GM23248 (cell line): Measurements from ENCODE around the gene LSM2. TPM values are rescaled to one million over a fixed set of nuclear protein-coding genes. Genes with fewer than 3 reads are reported as not detected.
A peak's percentile ranks its signal among the peaks of the same experiment; 100 is the strongest.

Experiments
- DNase-seq: peaks from one replicate; pipeline ENCODE4 v3.0.0-alpha.2; 2015
- H2AFZ ChIP-seq: fragments of 200-600 bp; sonication (generic); 2 replicates; pipeline ENCODE4 v1.6.1; 2016; ENCODE audit warnings: antibody characterized with exemption
- H3F3A ChIP-seq: fragments of 200-600 bp; sonication (generic); 2 replicates; pipeline ENCODE4 v1.6.1; 2016; ENCODE audit warnings: mild to moderate bottlenecking, antibody characterized with exemption, mixed run types; ENCODE audit not compliant: insufficient read depth
- H3K27ac ChIP-seq: fragments of 200-600 bp; sonication (generic); 2 replicates; pipeline ENCODE4 v1.5.1; 2016; ENCODE audit warnings: mild to moderate bottlenecking
- H3K27me3 ChIP-seq: fragments of 200-600 bp; sonication (generic); replicated peaks from 2 replicates; pipeline ENCODE4 v1.6.1; 2016; ENCODE audit warnings: mild to moderate bottlenecking; ENCODE audit not compliant: insufficient read depth
- H3K36me3 ChIP-seq: fragments of 200-600 bp; sonication (generic); 2 replicates; pipeline ENCODE4 v1.6.1; 2016; ENCODE audit warnings: low read depth, mild to moderate bottlenecking
- H3K4me1 ChIP-seq: fragments of 200-600 bp; sonication (generic); 2 replicates; pipeline ENCODE4 v1.6.1; 2016; ENCODE audit warnings: mild to moderate bottlenecking; ENCODE audit not compliant: insufficient read depth
- H3K4me2 ChIP-seq: fragments of 200-600 bp; sonication (generic); one replicate; pipeline ENCODE4 v1.6.1; 2016; ENCODE audit warnings: mild to moderate bottlenecking; ENCODE audit not compliant: unreplicated experiment
- H3K4me3 ChIP-seq: fragments of 200-600 bp; sonication (generic); 2 replicates; pipeline ENCODE4 v1.5.1; 2016; ENCODE audit warnings: mild to moderate bottlenecking
- H3K79me2 ChIP-seq: fragments of 200-600 bp; sonication (generic); 2 replicates; pipeline ENCODE4 v1.6.1; 2016; ENCODE audit warnings: mild to moderate bottlenecking; ENCODE audit not compliant: insufficient read depth
- H3K9ac ChIP-seq: fragments of 200-600 bp; sonication (generic); 2 replicates; pipeline ENCODE4 v1.6.1; 2016; ENCODE audit warnings: mild to moderate bottlenecking
- H3K9me2 ChIP-seq: fragments of 200-600 bp; sonication (generic); 2 replicates; pipeline ENCODE4 v1.6.1; 2016; ENCODE audit warnings: mixed run types, mild to moderate bottlenecking, moderate library complexity; ENCODE audit not compliant: insufficient read depth
- H3K9me3 ChIP-seq: fragments of 200-600 bp; sonication (generic); one replicate; pipeline ENCODE4 v1.6.1; 2017; ENCODE audit warnings: low read depth
- H4K20me1 ChIP-seq: fragments of 200-600 bp; sonication (generic); 2 replicates; pipeline ENCODE4 v1.6.0; 2016; ENCODE audit not compliant: insufficient read depth
- EZH2 ChIP-seq: fragments of 200-600 bp; sonication (generic); IDR thresholded peaks from 2 replicates; pipeline ENCODE4 v1.6.1; 2018; ENCODE audit warnings: antibody characterized with exemption, mild to moderate bottlenecking; ENCODE audit not compliant: insufficient read depth, poor library complexity, severe bottlenecking
- EZH2phosphoT487 ChIP-seq: fragments of 200-600 bp; sonication (generic); IDR thresholded peaks from 2 replicates; pipeline ENCODE4 v1.6.1; 2018; ENCODE audit warnings: antibody characterized with exemption, moderate library complexity, mild to moderate bottlenecking, low read depth; ENCODE audit not compliant: insufficient read depth
- WGBS, 2 experiments: methylation state at CpG; one replicate each; pipeline ENCODE4 v1.1.6; 2015 to 2017; ENCODE audit warnings: low lambda C conversion rate in 2 of 2, low coverage in 1 of 2; ENCODE audit errors: missing lambda C conversion rate in 2 of 2; 5-methylcytosine and 5-hydroxymethylcytosine counted together
- in situ Hi-C: fragments of 300-500 bp; cut with MboI; formaldehyde crosslinking; loops from 2 replicates; pipeline ENCODE4 v1.15.0; 2020
- polyA plus RNA-seq: library from polyadenylated mRNA; unstranded; fragments of >200 nt; fragmentation: Nextera tagmentation; extraction: Ambion mirVana; gene quantifications from 2 replicates; pipeline ENCODE4 v1.2.1, GENCODE V29; 2016
- total RNA-seq: library from RNA; depleted of rRNA; stranded (reverse); fragments of >200 nt; shearing (Covaris generic); gene quantifications from 2 replicates; pipeline ENCODE4 v1.2.3, GENCODE V29; 2014

The LSM2 gene
- total and polyA plus RNA-seq, 2 experiments from 2014 or later, result 40.3 to 48.4 TPM

DNA sequence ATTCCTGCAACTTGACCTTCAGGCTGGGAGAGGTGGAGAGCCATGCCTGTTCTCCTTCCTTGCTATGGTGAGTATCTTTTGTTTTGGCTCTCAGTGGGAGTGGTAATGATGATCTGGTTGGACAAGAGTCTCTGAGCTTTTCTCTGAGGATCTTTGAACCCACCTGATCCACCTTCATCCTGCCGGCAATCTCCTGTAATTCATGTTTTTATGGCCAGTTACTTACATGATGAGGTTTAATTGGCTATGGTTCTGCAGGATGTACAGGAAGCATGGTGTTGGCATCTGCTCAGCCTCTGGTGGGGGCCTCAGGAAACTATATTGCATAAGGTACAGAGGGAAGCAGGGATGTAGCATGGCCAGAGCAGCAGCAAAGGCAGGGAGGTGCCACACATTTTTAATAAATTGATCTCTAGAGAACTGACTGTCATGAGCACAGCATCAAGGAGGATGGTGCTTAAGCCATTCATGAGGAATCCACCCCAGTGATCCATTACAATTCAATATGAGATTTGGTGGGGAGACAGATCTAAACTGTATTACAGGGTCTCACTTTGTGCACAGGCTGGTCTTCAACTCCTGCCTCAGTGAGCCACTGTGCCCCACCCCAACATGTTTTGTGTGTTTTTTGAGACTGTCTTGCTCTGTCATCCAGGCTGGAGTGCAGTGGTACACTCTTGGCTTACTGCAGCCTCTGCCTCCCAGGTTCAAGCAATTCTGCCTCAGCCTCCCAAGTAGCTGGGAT, 30.8 kb upstream of the LSM2 start:
- peaks cover 16% of the 10 kb centered on the region for H4K20me1 ChIP-seq

DNA sequence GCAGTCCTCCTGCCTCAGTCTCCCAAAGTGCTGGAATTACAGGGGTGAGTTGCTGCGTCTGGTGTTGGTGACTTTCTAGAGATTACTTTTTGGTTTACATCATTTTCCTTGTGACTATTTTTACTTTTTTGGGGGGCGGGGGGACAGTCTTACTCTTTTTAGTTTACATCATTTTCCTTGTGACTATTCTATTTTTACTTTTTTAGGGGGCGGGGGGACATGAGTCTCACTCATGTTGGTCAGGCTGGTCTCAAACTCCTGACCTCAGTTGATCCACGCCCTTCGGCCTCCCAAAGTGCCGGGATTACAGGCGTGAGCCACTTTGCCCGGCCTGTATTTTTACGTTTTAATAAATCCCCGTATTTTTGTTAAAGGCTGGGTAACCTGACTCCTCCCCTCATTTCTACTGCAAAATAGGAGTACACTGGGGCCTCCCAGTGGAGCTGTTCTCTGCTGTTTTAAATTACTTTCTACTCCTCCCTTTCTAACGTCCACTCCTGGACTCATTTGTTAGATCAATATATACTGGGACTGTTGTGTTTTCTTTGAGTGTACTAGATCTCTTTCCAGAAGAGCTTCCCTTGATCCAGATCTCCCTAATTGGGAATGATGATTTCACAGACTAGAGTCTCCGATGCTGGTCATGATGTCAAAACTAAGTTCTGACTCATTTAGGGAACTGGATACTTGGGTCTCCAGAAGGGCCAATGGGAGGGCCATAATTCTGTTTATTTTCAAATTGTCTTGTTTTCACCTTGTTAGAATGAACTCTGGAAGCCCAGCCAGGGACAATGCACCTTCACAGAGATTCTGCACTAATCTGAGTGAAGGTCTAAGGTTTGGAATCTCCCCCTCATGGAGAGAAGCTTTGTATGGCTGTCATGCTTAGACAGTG, 30.0 kb upstream of the LSM2 start:
- 2% methylated on average over 12 of the region's 12 CpGs for WGBS, 2 experiments
- no peak for TF ChIP-seq EZH2phosphoT487
- TF ChIP-seq EZH2, result no peak
- peaks cover 51% of the 10 kb centered on the region for H3K36me3 ChIP-seq

More for the DNA sequence above, 30.8 kb upstream of the LSM2 start:
- Histone ChIP-seq H3F3A (peaks cover 63% of the 10 kb centered on the region), H3K79me2 (peaks cover 68% of the 10 kb centered on the region), H3K4me1 (peaks cover 31% of the 10 kb centered on the region), H3K4me2 (peak overlapping the region; percentile 99), H3K4me3 (peak overlapping the region; percentile 88), H2AFZ (no peak overlapping the region), H3K9me2 (no peaks in the 10 kb centered on the region), H3K9me3 (no peaks in the 10 kb centered on the region), H3K9ac (peak overlapping the region; percentile 96), H3K36me3 (peaks cover 51% of the 10 kb centered on the region), H3K27ac (peak overlapping the region; percentile 93), H3K27me3 (no peaks in the 10 kb centered on the region)
- in situ Hi-C loops, result no loop called here
- no peak for TF ChIP-seq EZH2phosphoT487
- no peak for TF ChIP-seq EZH2
- DNase-seq, result peak; percentile 29
- 0 to 4% methylated on average over 1 of the region's 1 CpG for WGBS, 2 experiments

GRCh38 chr6:31836047-31836473, 29.3 kb upstream of the LSM2 start:
- H2AFZ ChIP-seq, result no peak overlapping the region
- H3K9me3 ChIP-seq, result no peaks in the 10 kb centered on the region
- H3K27me3 ChIP-seq, result no peaks in the 10 kb centered on the region
- peak overlapping the region; percentile 88 for H3K4me3 ChIP-seq
- in situ Hi-C loops, result no loop called here
- peak overlapping the region; percentile 99 for H3K4me2 ChIP-seq
- peak overlapping the region; percentile 93 for H3K27ac ChIP-seq
- WGBS, 2 experiments, result 12% methylated on average over 14 of the region's 14 CpGs
- peaks cover 40% of the 10 kb centered on the region for H3K4me1 ChIP-seq
- H3F3A ChIP-seq, result peaks cover 55% of the 10 kb centered on the region
- H3K36me3 ChIP-seq, result peaks cover 50% of the 10 kb centered on the region
- H3K9me2 ChIP-seq, result no peaks in the 10 kb centered on the region
- no peak for TF ChIP-seq EZH2phosphoT487
- no peak for TF ChIP-seq EZH2
- peak overlapping the region; percentile 96 for H3K9ac ChIP-seq
- H4K20me1 ChIP-seq, result peaks cover 16% of the 10 kb centered on the region
- peak; percentile 33 for DNase-seq
- peaks cover 83% of the 10 kb centered on the region for H3K79me2 ChIP-seq

More for the DNA sequence above, 30.0 kb upstream of the LSM2 start:
- H3F3A ChIP-seq, result peaks cover 61% of the 10 kb centered on the region
- H3K9me2 ChIP-seq, result no peaks in the 10 kb centered on the region
- peak overlapping the region; percentile 93 for H3K27ac ChIP-seq
- peak overlapping the region; percentile 96 for H3K9ac ChIP-seq
- no peaks in the 10 kb centered on the region for H3K9me3 ChIP-seq
- DNase-seq, result peak; percentile 74
- H3K79me2 ChIP-seq, result peaks cover 76% of the 10 kb centered on the region
- H3K4me3 ChIP-seq, result peak overlapping the region; percentile 88
- H3K4me1 ChIP-seq, result peaks cover 33% of the 10 kb centered on the region
- in situ Hi-C loops, result no loop called here
- peak overlapping the region; percentile 99 for H3K4me2 ChIP-seq
- H2AFZ ChIP-seq, result no peak overlapping the region
- H3K27me3 ChIP-seq, result no peaks in the 10 kb centered on the region
- peaks cover 16% of the 10 kb centered on the region for H4K20me1 ChIP-seq
